Spleen (tissue), 7 donors: ENCODE data around the gene LPP.

Experiments
- POLR2A ChIP-seq, 3 donors: fragments of 450-650 bp; IDR thresholded peaks; one replicate each; pipeline ENCODE4 v1.5.1; 2017; ENCODE audit warnings: antibody characterized with exemption in 3 of 3, mild to moderate bottlenecking in 1 of 3
- POLR2AphosphoS5 ChIP-seq, 3 donors: sonication (generic); formaldehyde crosslinking; IDR thresholded peaks; one replicate each; pipeline ENCODE4 v1.5.1; 2017; ENCODE audit warnings: antibody characterized with exemption in 3 of 3
- TF ChIP-seq, protein P1 (sequence below), 11 experiments: fragments of 200-600 bp in 7 of 11; fragments of 450-650 bp in 4 of 11; sonication (generic) in 4 of 11; IDR thresholded peaks in 8 of 11; conservative IDR thresholded peaks in 3 of 11; 1 replicate in 7 of 11; 2 replicates in 4 of 11; pipeline versions ENCODE4 v1.4.0 to v1.8.0; 2016 to 2021; ENCODE audit warnings: antibody characterized with exemption in 11 of 11, inconsistent platforms in 4 of 11, mild to moderate bottlenecking in 1 of 11
- donor health status: DM: no; HTN: no; CAD: no; lungs with moderate emphysema.
- donor health status: DM: no; HTN: no; CAD: no.
- donor health status: DM: no; HTN: no; CAD: no.

DNA sequence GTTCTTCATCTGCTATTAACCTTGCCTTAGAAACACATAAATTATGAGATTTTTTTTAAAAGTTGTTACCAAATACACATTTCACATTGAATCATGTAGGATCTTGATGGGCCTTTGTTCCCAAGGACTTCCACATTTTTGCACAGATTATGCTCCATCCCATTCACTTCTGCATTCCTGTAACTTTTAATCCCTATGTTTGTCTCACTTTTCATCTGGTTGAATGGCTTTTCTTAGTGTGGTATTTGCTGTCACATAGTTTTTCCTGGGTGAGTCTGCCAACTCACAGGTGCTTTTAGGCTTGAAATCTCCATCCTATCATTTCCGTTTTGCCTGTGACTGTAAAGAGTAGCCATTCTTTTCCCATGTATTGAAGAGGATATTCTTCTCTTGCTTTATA, 720.6 kb downstream of the LPP start:
- TF ChIP-seq POLR2A (IDR thresholded peaks at IDR 0.05) (no peak), POLR2AphosphoS5 (IDR thresholded peaks at IDR 0.05) (no peak)
- TF ChIP-seq, protein P1, sequence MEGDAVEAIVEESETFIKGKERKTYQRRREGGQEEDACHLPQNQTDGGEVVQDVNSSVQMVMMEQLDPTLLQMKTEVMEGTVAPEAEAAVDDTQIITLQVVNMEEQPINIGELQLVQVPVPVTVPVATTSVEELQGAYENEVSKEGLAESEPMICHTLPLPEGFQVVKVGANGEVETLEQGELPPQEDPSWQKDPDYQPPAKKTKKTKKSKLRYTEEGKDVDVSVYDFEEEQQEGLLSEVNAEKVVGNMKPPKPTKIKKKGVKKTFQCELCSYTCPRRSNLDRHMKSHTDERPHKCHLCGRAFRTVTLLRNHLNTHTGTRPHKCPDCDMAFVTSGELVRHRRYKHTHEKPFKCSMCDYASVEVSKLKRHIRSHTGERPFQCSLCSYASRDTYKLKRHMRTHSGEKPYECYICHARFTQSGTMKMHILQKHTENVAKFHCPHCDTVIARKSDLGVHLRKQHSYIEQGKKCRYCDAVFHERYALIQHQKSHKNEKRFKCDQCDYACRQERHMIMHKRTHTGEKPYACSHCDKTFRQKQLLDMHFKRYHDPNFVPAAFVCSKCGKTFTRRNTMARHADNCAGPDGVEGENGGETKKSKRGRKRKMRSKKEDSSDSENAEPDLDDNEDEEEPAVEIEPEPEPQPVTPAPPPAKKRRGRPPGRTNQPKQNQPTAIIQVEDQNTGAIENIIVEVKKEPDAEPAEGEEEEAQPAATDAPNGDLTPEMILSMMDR (IDR thresholded peaks at IDR 0.05 in 8 of 11, conservative IDR thresholded peaks at IDR 0.05 in 3 of 11), result no peak
